GM12891 (cell line): Measurements from ENCODE around the gene DPM3.

Experiments used
- PAX5 ChIP-seq: IDR thresholded peaks from 2 replicates; pipeline ENCODE4 v1.6.1; 2011; ENCODE audit warnings: low read length, moderate library complexity, mild to moderate bottlenecking; ENCODE audit not compliant: insufficient read depth, severe bottlenecking
- POLR2A ChIP-seq: IDR thresholded peaks from 2 replicates; pipeline ENCODE4 v1.6.1; 2011; ENCODE audit warnings: low read depth, low read length, control low read depth
- POLR2AphosphoS5 ChIP-seq: IDR thresholded peaks from 2 replicates; pipeline ENCODE4 v1.6.1; 2011; ENCODE audit warnings: low read depth, low read length, control low read depth
- POU2F2 ChIP-seq: IDR thresholded peaks from 2 replicates; pipeline ENCODE4 v1.6.1; 2011; ENCODE audit warnings: low read depth, mild to moderate bottlenecking, control low read depth, low read length, moderate library complexity
- SPI1 ChIP-seq: IDR thresholded peaks from 2 replicates; pipeline ENCODE4 v1.6.1; 2011; ENCODE audit warnings: low read depth, low read length, control low read depth
- TAF1 ChIP-seq: IDR thresholded peaks from 2 replicates; pipeline ENCODE4 v1.6.1; 2011; ENCODE audit warnings: low read depth, low read length, control low read depth

GRCh38 chr1:155170806-155171205 is 30.5 kb upstream of the DPM3 start:
- TF ChIP-seq POLR2AphosphoS5 = no peak
- no peak for TF ChIP-seq POLR2A
- TF ChIP-seq SPI1 = no peak
- no peak for TF ChIP-seq TAF1
- no peak for TF ChIP-seq PAX5
- TF ChIP-seq POU2F2 = no peak
